Measurements from ENCODE around the gene PVALB. TPM values are rescaled to one million over a fixed set of nuclear protein-coding genes. Genes with fewer than 3 reads are reported as not detected.
"Not testable (repeated sequence)": the region's sequence is repeated elsewhere in the genome, so short reads cannot be mapped to it uniquely, and the experiment has no call there.

Gene PVALB
- polyA plus RNA-seq, 2 of the 4 experiments (the other 2 are of a cell fraction): not detected

DNA sequence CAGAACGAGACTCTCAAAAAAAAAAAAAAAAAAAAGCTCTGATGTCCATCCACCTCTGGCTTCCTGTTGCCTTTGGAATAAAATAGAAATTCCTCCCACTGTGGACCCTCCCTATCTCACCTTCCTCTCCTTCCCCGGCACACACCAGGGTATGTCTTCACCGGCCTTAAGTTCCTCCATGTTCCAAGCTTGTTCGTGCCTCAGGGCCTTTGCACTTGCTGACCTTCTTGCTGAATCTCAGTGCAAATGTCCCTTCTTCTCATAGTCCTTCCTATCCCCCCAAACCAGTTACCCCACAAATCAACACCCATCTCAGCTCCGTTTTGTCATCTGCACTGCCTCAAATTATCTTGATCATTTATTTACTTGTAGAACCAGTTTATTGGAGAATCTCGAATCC, 61.5 kb downstream of the PVALB start:
- Histone ChIP-seq H3K4me1 (no peaks in the 10 kb centered on the region), H3K4me3 (no peak overlapping the region), H3K4me2 (no peak overlapping the region), H3K27ac (no peak overlapping the region), H3K9me3 (no peaks in the 10 kb centered on the region)
- ATAC-seq (no peak), DNase-seq (ENCODE audit: low read depth in 1 of 2, low spot score in 1 of 2) (no peak), FAIRE-seq (no peak)
- CTCF ChIA-PET: interaction anchor here (1.1 to 4.3 kb wide), 5 partner anchors 13 to 245 kb away, joined by 3 to 37 read pairs (median 5); partner anchors contain the start of gene IFT27
- POLR2A ChIA-PET: no interaction called here
- WGBS (ENCODE audit: missing lambda C conversion rate): 64% methylated on average over 6 of the region's 6 CpGs
- TF ChIP-seq RFX5 (IDR thresholded peaks at IDR 0.05) (no peak), MAZ (IDR thresholded peaks at IDR 0.05; ENCODE audit: borderline replicate concordance, low read depth, low read length) (no peak), POLR2AphosphoS2 (conservative IDR thresholded peaks at IDR 0.05; ENCODE audit: low read length) (no peak), CHD4 (IDR thresholded peaks at IDR 0.05; ENCODE audit: borderline replicate concordance) (no peak), HEYL (CRISPR knock-in tag; IDR thresholded peaks at IDR 0.05) (no peak), ZNF302 (CRISPR knock-in tag; IDR thresholded peaks at IDR 0.05) (no peak), CHD2 (IDR thresholded peaks at IDR 0.05; ENCODE audit: low read length, partially characterized antibody) (no peak), PBX3 (IDR thresholded peaks at IDR 0.05) (no peak), RAD21 (conservative IDR thresholded peaks at IDR 0.05 in 1 of 2, IDR thresholded peaks at IDR 0.05 in 1 of 2) (no peak), SMC3 (IDR thresholded peaks at IDR 0.05) (no peak), CBX8 (IDR thresholded peaks at IDR 0.05) (no peak)
- TF ChIP-seq, protein P1, sequence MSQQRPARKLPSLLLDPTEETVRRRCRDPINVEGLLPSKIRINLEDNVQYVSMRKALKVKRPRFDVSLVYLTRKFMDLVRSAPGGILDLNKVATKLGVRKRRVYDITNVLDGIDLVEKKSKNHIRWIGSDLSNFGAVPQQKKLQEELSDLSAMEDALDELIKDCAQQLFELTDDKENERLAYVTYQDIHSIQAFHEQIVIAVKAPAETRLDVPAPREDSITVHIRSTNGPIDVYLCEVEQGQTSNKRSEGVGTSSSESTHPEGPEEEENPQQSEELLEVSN (IDR thresholded peaks at IDR 0.05; ENCODE audit: borderline replicate concordance, low read depth): no peak

GRCh38 chr22:36754881-36755280, 62.0 kb downstream of the PVALB start:
- ATAC-seq, FAIRE-seq: not testable (repeated sequence)
- CTCF ChIA-PET: interaction anchor here (1.1 to 4.3 kb wide), 2 partner anchors 13 to 20 kb away, joined by 3 to 37 read pairs; partner anchors contain the start of gene IFT27

GRCh38 chr22:36753916-36754315, 62.9 kb downstream of the PVALB start:
- no peak for FAIRE-seq
- Histone ChIP-seq H3K4me1 (no peaks in the 10 kb centered on the region), H3K27ac (no peak overlapping the region), H3K9me3 (no peaks in the 10 kb centered on the region), H3K4me3 (no peak overlapping the region), H3K4me2 (no peak overlapping the region)
- ATAC-seq: no peak
- ChIA-PET CTCF (interaction anchor here (0.6 to 1.4 kb wide), 3 partner anchors 21 to 263 kb away, joined by 3 to 4 read pairs (median 4); no protein-coding TSS in a partner anchor), POLR2A (no interaction called here)
- no peak for TF ChIP-seq KDM5A (IDR thresholded peaks at IDR 0.05)
- no peak for TF ChIP-seq POLR2AphosphoS2 (conservative IDR thresholded peaks at IDR 0.05; ENCODE audit: low read length)
- TF ChIP-seq SREBF2 (IDR thresholded peaks at IDR 0.05): no peak
- TF ChIP-seq RNF2 (IDR thresholded peaks at IDR 0.05; ENCODE audit: borderline replicate concordance, low read depth): no peak
- no peak for TF ChIP-seq KDM1A (IDR thresholded peaks at IDR 0.05; ENCODE audit: low read depth)
- no peak for TF ChIP-seq BCL3 (IDR thresholded peaks at IDR 0.05)
- no peak for TF ChIP-seq USF2 (IDR thresholded peaks at IDR 0.05)
- no peak for TF ChIP-seq RAD21 (conservative IDR thresholded peaks at IDR 0.05 in 1 of 2, IDR thresholded peaks at IDR 0.05 in 1 of 2)
- TF ChIP-seq CEBPB (IDR thresholded peaks at IDR 0.05): no peak
- TF ChIP-seq CBX8 (IDR thresholded peaks at IDR 0.05): no peak
- no peak for TF ChIP-seq ZFP36 (IDR thresholded peaks at IDR 0.05; ENCODE audit: borderline replicate concordance, partially characterized antibody)
- TF ChIP-seq RFX5 (IDR thresholded peaks at IDR 0.05): no peak
- no peak for TF ChIP-seq CBX2 (IDR thresholded peaks at IDR 0.05; ENCODE audit: borderline replicate concordance, low read depth)
- TF ChIP-seq SMC3 (IDR thresholded peaks at IDR 0.05): no peak
- DNase-seq (ENCODE audit: low read depth in 1 of 2, low spot score in 1 of 2): no peak
- 73% methylated on average over 7 of the region's 12 CpGs for WGBS (ENCODE audit: missing lambda C conversion rate)

More at GRCh38 chr22:36754881-36755280, 62.0 kb downstream of the PVALB start:
- H3K4me1 ChIP-seq; DNase-seq (ENCODE audit: low read depth in 1 of 2, low spot score in 1 of 2); H3K4me2 ChIP-seq; H3K27ac ChIP-seq; H3K9me3 ChIP-seq; H3K4me3 ChIP-seq; POLR2A ChIA-PET: not testable (repeated sequence)
- 77% methylated on average over 9 of the region's 9 CpGs for WGBS (ENCODE audit: missing lambda C conversion rate)

Measured in A549 (cell line).